ENCODE results near the gene HOXD1.

DNA sequence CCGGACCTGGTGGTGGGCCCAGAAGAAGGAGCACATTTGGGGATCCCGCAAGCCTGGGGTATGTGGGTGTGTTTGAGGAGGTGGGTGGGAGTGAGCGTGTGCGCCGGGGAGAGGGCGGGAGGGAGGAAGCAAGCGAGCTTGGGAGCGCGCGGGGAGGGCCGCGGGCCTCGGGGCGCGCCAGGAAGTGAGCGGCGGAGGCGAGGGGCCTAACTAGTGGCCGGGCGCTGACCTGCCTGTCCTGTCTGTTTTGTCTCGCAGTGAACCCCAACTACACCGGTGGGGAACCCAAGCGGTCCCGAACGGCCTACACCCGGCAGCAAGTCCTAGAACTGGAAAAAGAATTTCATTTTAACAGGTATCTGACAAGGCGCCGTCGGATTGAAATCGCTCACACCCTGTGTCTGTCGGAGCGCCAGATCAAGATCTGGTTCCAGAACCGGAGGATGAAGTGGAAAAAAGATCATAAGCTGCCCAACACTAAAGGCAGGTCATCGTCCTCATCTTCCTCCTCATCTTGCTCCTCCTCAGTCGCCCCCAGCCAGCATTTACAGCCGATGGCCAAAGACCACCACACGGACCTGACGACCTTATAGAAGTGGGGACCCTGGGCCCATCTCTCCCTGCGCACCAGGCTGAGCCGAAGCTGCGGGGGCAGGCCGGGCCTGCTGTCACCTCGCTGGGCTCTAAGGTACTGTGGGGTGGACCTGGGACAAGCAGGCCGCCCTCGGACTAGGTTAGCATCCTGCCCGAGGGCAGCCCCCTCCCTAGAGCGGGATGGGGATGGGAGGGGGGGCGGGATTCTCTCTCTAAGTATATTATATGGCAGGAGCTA, 35.9 kb upstream of the HOXD1 start:
- TF ChIP-seq, protein P1, sequence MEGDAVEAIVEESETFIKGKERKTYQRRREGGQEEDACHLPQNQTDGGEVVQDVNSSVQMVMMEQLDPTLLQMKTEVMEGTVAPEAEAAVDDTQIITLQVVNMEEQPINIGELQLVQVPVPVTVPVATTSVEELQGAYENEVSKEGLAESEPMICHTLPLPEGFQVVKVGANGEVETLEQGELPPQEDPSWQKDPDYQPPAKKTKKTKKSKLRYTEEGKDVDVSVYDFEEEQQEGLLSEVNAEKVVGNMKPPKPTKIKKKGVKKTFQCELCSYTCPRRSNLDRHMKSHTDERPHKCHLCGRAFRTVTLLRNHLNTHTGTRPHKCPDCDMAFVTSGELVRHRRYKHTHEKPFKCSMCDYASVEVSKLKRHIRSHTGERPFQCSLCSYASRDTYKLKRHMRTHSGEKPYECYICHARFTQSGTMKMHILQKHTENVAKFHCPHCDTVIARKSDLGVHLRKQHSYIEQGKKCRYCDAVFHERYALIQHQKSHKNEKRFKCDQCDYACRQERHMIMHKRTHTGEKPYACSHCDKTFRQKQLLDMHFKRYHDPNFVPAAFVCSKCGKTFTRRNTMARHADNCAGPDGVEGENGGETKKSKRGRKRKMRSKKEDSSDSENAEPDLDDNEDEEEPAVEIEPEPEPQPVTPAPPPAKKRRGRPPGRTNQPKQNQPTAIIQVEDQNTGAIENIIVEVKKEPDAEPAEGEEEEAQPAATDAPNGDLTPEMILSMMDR (IDR thresholded peaks at IDR 0.05), result no peak
- TF ChIP-seq EP300 (IDR thresholded peaks at IDR 0.05) (no peak), POLR2A (IDR thresholded peaks at IDR 0.05) (no peak)

Data from tibial nerve (tissue), 4 donors.